Pulmonary artery endothelial cell (primary cell): Measurements from ENCODE around the gene PRELP. TPM values are rescaled to one million over a fixed set of nuclear protein-coding genes. Genes with fewer than 3 reads are reported as not detected.
"Not testable (repeated sequence)": the region's sequence is repeated elsewhere in the genome, so short reads cannot be mapped to it uniquely, and the experiment has no call there.

ENCODE experiments used
- DNase-seq: peaks from one replicate; pipeline ENCODE4 v3.0.0-alpha.2; 2011; ENCODE audit warnings: low read depth, low spot score
- total RNA-seq: library from RNA; depleted of rRNA; stranded (reverse); fragments of >200 nt; gene quantifications from 2 replicates; pipeline ENCODE4 v1.2.3, GENCODE V29; 2014

The PRELP gene
- total RNA-seq, 1 donor from 2014 or later: not detected

DNA sequence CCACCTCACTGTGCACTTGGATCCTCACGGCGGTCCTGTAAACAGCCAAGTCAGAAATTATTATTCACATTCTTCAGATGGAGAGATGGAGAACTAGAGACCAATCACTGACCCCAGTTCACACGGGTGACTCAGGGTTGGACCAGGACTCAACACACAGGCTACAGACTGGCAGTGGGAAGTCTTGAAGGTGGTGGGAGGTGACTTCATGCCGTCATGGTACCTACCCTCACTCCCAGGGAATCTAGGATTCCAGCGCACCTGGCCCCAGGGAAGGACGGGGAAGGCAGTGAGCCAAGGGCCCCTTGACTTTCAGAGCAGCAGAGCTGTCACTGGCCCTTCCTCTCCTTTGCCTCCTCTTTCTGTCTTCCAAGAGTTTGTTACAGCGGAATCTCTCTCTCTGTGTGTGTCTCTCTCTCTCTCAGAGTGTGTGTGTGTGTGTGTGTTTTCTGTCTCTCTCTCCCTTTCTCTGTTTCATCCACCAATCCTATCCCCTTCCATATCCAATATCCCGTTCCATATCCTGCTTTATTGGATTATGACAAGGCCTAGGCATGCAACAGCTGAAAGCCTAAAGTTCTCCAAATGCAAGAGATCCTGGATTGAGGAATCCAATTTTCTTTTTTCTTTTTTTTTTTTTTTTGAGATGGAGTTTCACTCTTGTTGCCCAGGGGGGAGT is 30.1 kb downstream of the PRELP start:
- no peak for DNase-seq

DNA sequence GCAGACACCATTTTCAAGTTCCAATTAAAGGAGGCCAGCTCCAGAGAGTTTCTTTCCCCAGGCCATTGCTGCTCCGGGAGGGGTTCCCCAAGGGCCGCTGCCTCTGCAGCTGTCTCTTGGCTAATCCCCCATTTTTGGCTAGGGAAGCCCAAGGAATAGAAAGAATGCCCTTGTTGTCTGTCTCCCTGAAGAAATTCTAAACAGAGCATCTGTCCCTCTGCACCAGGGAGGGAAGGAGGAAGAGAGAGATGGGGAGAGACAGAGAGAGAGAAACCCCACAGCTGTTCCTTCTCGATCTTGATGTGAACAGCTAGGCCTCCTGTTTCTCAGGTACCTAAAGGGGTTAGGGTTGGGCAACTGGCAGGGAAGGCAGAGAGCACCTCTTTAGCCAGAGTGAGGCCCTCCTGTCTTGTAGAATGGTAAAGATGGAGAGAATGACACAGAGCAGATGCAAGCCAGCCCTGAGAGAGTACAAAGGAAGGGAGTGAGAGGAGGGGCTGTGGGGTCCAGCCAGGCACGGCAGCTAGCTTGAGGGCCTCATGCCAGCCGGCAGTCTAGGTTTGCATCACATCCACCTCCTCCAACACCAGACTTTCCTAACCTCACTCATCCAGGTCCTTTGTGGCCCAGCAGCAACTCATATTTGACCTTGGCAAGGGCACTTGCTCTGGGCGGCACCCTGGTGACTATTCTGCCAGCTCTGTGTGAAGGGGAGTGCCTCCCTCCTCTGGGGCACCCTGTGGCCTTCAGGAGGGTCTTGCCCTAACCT is 31.4 kb downstream of the PRELP start:
- no peak for DNase-seq

DNA sequence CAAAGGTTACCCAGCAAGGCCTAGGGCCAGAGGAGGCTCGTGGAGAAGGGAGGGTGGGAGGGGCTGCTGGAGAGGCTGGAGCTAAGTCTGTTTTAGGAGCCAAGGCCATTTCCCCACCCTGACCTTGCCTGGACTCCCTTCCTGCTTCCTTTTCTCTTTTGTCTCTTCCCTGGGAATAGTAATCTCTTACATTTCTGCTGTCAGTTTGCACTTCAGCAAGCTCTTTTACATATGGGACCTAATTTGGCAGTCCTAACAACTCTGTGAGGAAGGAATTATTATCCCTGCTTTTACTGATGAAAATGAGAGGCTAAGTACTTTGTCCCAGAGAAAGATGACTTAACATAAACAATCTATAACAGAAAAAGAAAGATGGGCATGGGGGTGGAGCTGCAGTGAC is 32.2 kb downstream of the PRELP start:
- no peak for DNase-seq

DNA sequence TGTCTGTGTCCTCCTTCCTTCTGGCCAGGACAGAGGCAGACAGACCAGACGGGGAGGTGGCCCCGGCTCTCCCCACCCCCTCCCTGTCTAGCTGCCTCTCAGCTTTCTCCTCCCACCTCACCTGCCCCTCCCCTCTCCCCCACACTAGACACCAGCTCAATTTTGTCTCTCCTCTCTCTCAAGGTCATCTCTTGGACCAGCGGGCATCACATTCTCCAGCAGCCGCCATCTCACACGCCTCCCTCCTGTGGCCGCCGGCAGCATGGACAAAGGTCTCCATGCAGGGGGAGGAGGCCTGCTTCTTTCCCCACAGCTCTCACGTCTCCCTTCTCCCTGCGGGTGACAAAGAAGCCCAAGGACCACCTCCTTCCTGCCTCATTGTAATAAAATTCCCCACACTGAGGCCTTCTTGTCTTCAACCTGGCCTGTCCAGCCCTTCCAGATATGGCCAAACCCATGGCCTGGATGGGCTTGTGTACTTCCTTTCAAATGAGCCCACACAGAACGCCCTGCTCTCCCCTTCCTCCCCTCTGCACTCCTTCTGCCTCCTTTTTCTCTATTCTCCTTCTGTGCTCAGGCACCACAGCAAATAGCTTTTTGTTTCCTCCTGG is 33.0 kb downstream of the PRELP start:
- DNase-seq: no peak

DNA sequence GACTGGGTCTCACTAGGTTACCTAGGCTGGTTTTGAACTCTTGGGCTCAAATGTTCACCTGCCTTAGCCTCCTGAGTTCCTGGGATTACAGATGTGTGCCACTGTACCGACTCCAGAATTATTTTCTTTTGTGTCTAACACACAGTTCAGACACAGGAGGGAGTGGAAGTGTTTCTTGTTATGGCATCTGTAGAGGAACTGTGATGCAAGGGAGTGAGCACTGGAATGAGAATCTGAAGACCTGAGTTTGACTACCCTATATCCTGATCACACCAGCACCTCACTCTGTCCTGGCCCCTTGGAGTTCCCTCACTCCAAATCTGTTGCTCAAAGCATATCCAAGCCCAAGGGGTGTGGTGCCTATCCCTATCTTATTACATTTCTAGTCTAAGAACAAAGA is 33.5 kb downstream of the PRELP start:
- DNase-seq: no peak

DNA sequence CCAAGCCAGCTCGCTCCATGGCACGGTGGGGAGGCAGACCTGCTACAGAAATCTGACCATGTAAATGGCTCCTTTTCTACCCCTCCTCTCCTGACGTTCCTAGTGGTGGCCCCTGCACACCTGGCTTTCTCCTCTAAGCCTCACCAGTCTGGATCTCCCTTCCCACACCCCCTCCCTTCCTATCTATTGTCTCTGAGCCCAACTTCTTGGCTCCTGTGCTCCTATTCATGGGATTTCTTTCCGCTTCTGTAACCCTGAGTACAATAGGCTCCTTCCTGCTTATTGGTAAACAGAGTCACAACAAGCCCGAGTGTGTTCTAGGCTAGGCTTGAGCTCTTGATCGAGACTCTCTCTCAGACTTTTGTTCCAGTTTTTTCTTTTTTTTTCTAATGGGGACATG is 35.9 kb downstream of the PRELP start:
- peak; percentile 64 for DNase-seq

DNA sequence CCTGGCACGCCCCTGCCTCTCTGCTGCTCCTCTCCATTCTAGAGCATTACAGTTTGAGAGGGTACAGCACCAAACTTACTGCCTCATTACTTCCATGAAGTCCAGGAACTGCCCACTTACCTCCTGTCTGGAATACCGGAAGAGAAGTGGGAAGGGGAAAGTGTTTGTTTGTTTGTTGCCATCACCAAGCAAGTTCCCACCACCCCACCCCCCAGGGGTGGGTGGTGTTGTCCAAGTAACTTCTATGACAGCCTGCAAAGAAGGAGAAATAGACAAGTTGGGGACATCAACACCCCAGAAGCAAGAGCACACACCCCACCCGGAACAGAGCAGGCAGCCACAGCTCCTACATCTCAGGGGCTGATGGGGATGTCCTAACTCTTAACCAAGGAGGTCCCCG is 36.3 kb downstream of the PRELP start:
- no peak for DNase-seq

DNA sequence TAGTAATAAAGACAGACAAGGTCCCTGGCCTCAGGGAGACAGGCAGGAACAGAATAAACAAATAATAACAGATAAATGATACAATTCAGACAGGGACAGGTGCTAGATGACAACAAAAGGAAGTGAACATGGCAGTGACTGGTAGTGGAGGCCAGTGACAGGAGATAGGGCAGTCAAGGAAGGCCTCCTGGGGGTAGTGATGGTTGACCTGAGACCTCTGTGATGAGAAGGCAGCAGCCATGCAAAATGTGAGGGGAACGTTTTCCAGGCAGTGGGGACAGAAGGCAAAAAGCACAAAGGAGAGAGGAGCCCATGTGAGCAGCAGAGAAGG is 36.9 kb downstream of the PRELP start:
- no peak for DNase-seq

DNA sequence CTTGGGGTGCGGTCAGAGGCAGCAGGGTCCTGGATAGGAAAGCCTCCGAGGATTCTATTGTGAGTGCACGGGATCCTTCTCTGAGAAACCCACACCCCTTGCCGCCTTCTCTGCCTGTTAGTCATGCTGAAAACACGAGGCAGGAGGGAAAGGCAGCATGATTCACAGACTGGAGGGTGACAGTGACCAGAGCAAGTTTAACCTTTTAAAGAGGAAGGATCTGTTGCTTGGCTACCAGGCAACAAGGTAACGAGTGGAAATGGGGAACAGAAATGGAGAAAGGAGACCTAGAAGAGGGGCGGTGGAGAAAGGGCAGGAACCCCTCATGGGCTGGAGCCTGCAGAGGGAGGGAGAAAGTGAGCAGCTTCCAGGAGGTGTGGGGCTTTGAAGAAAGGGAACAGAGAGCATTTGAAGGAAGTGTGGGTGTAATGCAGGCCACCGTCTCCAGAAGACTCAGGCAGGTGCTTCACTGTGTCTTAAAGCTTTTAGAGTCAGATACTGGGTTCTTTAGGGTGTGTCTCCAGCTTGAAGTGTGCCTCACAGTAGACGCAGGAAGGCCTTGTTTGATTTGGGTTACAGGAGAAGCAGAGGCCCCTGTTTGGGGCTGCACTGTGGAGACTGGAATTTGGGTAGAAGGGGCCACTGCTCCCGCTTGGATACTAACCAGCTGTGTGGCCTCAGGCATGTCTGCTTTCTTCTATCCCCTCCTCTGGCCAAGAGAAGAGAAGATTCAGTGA is 37.4 kb downstream of the PRELP start:
- DNase-seq: peak; percentile 86

DNA sequence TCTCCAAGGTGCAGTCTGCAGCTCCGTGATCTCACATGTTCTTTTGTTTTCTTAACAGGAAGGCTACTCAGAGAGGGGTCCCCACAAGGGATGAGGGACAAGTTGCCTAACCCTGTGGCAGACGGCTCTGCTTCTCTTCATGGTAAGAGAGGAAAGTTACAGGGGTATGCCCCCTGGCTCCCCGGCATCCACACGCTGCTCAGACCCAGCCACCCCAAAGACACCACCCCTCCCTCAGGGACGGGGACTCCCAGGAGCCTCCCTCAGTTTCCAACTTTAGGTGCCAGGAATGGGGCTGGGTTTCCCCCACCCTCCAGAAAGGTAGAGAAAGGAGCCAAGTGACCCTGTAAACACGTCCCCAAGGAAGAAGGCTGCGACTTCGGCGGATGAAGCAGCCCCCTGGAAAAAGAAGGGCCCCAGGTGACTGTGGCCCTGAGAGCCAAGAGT is 38.0 kb downstream of the PRELP start:
- no peak for DNase-seq

DNA sequence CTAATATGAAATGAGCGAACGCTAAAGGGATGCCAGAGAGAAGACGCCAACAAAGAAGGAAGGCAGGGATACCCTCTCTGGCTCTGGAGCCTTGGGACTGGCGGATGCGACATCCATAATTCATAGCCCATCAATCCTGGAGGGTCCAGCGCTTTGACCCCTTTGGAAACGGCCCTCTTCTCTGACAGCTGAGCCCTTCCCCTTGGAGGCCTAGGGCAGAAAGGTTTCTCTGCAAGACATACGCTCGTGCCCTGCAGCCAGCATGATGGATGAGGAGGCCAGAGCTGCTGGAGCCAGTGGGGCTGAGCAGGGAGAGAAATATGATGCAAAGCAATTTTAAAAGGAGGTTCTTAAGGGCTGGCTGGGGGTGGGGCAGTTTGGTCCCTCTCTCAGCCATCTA is 40.6 kb downstream of the PRELP start:
- no peak for DNase-seq

DNA sequence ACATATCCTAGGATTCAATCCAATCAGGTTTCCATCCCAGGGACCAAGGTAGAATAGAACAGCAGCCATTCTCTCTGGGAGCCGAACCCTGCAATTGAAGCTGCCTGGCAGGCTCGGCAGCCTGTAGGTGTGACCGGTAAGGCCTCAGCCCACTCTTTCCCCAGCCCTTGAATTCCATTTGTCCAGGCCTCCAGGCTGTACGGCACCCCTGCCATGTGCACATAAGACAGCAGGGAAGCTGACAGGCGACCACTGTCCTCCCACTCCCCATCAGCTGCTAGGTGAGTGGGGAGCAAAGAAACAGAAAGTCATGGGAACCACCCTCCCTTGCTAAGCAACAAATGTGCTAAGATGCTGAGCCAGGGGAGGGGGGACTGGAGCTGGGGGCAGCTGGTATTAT is 41.3 kb downstream of the PRELP start:
- DNase-seq: no peak

DNA sequence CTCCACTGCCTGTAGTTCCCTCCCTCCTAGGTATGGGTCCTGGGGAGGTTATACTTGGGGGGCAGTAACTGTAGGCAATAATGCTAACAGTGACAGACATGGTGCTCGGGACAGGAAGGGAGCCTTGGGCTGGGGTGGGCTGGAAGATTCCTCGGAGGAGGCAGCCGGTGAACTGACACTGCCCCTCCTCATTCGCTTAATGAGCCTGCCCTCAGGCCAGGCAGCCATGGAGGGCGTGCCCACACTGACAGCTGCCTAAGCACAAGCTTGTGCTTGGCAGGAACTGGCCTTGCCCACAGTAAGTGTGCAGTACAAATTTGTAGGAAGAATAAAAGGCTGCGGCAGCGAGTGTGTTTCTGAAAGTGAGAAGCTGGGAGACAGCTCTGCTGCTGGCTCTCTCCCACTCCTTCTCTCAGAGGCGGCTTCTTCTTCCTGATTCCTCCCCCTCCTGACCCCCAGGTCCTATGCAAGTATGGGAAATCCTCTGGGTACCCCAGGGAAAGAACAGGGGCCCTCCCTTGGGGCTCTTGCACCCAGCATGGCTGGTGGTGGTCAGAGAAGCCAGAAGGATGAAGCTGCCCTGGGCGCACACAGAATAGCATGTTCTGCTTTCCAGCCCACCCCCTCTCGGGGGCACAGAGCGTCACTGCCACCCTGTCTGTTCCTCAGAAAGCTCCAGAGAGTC is 42.0 kb downstream of the PRELP start:
- DNase-seq: no peak

DNA sequence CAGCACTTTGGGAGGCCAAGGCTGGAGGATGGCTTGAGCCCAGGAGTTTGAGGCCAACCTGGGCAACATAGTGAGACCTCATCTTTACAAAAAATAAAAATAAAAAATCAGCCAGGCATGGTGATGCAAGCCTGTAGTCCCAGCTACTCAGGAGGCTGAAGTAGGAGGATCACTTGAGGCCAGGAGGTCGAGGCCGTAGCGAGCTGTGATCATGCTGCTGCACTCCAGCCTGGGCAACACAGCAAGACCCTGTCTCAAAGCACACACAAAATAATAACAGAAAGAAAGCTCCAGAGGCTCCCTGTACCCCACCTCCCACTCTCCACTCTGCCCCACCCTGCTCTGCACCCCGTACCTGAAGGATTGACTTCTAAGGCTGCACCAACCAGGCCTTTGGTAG is 42.5 kb downstream of the PRELP start:
- not testable (repeated sequence) for DNase-seq

DNA sequence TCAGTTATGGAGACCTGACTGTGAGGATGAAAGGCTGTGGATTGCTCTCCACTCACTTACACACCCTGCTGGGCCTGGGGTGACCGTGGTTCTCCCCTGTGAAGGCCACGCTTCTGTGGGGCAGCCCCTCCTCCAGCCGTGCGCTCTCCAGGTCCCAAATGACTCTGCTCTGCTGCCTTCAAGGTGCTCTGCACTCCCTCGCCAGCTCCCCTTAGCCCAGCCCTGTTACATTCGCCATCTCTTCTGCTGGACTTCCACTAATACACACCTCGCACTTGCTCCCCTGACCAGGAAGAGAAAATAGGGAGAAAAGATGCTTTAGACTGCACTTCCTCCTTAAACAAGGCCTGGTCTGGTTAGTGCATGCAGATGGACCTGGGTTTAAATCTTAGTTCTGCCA is 42.9 kb downstream of the PRELP start:
- DNase-seq: no peak

DNA sequence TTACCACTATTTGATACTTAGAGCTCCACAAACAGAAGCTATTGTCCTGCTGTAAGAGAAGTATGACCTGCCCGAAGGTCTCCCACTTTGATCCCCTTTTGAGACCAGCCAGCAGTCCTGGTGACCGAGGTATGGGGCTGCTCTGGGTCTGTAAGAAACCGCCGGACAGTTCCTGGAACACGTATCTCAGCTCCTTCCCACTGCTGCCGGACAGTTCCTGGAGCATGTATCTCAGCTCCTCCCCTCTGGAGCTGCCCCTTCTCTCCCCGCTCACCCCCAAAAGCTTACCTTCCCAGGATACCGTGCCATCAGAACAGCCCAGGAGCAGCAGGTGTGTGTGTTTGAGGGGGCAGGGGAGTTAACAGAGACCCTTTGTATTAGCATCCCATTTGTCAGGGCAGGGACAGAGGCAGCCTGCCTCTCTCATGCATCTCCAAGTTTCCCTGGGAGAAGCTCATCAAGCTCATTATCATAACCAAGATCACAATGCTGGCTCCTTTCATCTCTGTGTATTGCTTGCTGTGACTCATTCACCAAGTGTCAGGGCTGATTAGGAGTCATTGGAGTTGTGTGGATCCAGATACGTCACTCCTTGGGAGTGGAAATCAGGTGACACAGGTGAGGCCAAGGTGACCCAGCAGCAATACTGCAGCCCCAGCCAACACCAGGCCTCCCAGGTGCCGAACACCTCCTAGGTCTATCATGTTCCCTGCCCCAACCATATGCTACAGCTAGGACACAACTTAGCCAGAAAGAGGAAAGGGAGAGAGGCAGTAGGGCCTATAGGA is 43.6 kb downstream of the PRELP start:
- no peak for DNase-seq

DNA sequence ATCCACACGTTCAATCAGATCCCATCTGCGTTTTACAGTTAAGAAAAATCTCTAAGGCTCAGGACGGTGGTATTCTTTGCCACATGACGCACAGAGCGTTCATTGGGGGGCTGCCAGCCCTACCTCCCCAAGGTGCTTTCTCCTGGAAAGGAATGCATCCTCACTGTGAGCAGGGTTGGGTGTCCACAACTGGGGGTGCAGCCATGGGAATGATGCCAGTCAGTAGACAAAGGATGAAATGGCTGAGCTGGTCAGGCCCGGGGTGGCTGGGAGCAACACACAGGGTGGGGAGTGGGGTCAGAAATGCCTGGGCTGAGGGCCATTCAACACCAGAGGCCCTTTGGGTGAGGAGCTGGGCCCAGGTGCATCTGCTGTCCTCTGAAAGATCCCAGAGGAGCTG is 44.3 kb downstream of the PRELP start:
- no peak for DNase-seq

DNA sequence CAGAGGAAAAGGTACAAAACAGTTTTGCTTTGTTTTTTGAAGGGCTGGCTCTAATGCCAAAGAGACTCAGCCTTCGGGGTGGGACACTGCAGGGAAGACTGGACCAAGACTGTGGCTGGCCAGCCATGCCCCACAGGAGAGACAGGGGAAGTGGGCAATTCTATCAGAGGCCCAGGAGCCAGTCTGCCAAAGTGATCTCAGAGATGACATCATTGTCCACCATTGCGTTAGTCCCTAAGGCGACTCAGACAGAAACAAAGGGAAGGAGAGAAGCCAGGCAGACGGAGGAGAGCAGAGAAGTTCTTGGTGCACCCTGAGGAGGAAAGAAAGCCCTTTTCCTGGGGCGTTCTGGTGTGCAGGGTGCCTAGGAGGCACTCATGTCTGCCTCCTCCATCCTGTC is 44.7 kb downstream of the PRELP start:
- DNase-seq: no peak

DNA sequence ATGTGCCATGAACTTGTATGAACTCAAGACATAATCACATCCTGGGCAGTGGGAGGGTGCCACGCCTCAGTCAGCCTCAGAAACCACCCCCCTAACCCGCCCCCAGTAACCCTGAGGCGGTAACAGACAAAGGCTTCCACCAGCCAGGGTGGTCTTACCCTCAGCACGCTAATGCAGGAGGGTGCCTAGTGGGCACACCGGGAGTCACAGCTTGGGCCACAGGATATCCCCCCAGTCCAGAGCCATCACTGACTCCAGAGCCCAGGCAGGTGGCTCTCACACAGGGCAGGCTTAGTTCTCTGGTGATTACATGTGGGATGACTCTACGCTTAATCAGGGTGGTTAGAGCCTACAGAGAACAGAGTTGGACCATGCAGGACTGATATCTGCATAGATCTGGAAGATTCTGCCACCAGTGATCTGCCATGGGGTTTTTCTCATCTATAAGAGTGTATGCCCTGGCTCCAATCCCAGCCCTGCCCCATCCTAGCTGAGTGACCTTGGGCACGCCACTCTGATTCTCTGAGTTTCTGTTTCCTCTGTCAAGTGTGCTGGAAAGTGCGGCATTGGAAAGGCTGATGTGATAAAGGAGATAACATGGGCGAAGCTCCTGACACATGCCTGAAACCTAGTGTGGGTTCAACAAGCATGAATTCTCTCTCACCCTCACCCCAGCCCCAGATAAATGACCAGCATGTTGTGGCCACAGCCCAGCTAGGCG is 45.6 kb downstream of the PRELP start:
- no peak for DNase-seq

DNA sequence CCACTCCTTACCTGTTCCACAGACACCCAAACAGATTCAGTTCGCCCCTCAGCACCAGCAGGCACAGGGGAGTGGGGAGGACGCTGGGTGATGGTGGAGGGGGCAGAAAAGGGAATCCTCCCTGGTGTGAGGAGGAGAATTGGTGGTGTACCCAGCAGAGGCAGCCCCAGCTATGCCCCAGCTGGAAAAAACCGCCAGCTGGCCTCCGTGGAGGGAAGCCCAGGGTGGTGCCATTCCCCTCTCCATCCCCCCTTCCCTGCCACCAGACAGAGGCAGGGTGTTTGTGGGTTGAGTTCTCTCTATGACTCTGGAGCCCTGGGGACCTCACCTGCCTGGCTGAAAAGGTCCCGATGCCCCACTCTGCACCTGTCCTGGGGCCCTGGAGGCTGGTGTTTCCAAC is 46.2 kb downstream of the PRELP start:
- no peak for DNase-seq
